Colonic mucosa (tissue), 4 donors: ENCODE results near the gene ZNF883. TPM values are rescaled to one million over a fixed set of nuclear protein-coding genes. Genes with fewer than 3 reads are reported as not detected.

Experiments used
- DNase-seq: peaks from one replicate; pipeline ENCODE4 v3.0.0-alpha.2; 2020
- H3K27ac ChIP-seq: fragments of 200-600 bp; one replicate; pipeline ENCODE4 v1.8.0; 2021
- H3K27me3 ChIP-seq: fragments of 200-600 bp; one replicate; pipeline ENCODE4 v1.8.0; 2021
- H3K36me3 ChIP-seq: fragments of 200-600 bp; one replicate; pipeline ENCODE4 v1.8.0; 2021
- H3K4me1 ChIP-seq: fragments of 200-600 bp; one replicate; pipeline ENCODE4 v1.8.0; 2021; ENCODE audit warnings: mild to moderate bottlenecking
- H3K4me3 ChIP-seq: fragments of 200-600 bp; one replicate; pipeline ENCODE4 v1.8.0; 2021
- H3K9ac ChIP-seq, 2 donors: one replicate each; pipeline ENCODE4 v1.7.0; 2013; ENCODE audit warnings: control low read depth in 2 of 2, low read depth in 2 of 2, low read length in 2 of 2
- H3K9me3 ChIP-seq: fragments of 200-600 bp; one replicate; pipeline ENCODE4 v1.8.0; 2021
- intact Hi-C: fragments of 100-400 bp; cut with DNase I; formaldehyde crosslinking; loops from one replicate; pipeline ENCODE4 v1.14.1; 2022
- total RNA-seq, 2 donors: library from RNA; stranded (reverse); fragmentation: NEBNext Ultra II Directional in 1 of 2; extraction: Animal tissue kit (Norgen Biotek cat#: 25700) in 1 of 2; gene quantifications; one replicate each; pipeline ENCODE4 v1.2.1, GENCODE V29; 2021
- TF ChIP-seq, protein P1 (sequence below): fragments of 200-600 bp; IDR thresholded peaks from one replicate; pipeline ENCODE4 v1.8.0; 2022; ENCODE audit warnings: antibody characterized with exemption, mild to moderate bottlenecking
- donor health status: healthy.
- donor health status: DM: no; HTN: no; CAD: no.
- donor health status: DM: no; HTN: no; CAD: no.

ZNF883 gene
- total RNA-seq, 2 donors from 2014 or later = 0.27 to 0.42 TPM

DNA sequence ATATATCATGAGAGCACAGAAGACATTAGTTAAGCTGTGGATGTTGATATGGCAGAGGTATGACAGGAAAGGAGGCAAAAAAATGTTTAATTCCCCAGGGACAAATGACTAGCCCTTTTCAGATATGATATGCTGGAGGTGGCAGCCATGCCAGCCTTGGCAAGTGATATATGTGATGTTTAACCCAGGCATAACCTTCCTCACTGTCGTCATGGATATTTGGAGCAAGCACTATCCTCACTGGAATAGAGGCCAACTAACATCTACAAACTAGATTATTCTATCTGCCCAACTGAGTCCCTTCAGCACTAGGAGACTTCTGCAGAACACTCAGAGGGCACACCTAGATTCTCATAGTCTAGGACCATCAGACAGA is 94.0 kb downstream of the ZNF883 start:
- TF ChIP-seq, protein P1, sequence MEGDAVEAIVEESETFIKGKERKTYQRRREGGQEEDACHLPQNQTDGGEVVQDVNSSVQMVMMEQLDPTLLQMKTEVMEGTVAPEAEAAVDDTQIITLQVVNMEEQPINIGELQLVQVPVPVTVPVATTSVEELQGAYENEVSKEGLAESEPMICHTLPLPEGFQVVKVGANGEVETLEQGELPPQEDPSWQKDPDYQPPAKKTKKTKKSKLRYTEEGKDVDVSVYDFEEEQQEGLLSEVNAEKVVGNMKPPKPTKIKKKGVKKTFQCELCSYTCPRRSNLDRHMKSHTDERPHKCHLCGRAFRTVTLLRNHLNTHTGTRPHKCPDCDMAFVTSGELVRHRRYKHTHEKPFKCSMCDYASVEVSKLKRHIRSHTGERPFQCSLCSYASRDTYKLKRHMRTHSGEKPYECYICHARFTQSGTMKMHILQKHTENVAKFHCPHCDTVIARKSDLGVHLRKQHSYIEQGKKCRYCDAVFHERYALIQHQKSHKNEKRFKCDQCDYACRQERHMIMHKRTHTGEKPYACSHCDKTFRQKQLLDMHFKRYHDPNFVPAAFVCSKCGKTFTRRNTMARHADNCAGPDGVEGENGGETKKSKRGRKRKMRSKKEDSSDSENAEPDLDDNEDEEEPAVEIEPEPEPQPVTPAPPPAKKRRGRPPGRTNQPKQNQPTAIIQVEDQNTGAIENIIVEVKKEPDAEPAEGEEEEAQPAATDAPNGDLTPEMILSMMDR = no peak
- intact Hi-C loops = no loop called here
- Histone ChIP-seq H3K27ac (peak overlapping the region; percentile 51), H3K4me1 (no peaks in the 10 kb centered on the region), H3K9ac (no peak overlapping the region), H3K27me3 (no peaks in the 10 kb centered on the region), H3K9me3 (no peaks in the 10 kb centered on the region), H3K4me3 (no peak overlapping the region), H3K36me3 (no peaks in the 10 kb centered on the region)
- DNase-seq = no peak

DNA sequence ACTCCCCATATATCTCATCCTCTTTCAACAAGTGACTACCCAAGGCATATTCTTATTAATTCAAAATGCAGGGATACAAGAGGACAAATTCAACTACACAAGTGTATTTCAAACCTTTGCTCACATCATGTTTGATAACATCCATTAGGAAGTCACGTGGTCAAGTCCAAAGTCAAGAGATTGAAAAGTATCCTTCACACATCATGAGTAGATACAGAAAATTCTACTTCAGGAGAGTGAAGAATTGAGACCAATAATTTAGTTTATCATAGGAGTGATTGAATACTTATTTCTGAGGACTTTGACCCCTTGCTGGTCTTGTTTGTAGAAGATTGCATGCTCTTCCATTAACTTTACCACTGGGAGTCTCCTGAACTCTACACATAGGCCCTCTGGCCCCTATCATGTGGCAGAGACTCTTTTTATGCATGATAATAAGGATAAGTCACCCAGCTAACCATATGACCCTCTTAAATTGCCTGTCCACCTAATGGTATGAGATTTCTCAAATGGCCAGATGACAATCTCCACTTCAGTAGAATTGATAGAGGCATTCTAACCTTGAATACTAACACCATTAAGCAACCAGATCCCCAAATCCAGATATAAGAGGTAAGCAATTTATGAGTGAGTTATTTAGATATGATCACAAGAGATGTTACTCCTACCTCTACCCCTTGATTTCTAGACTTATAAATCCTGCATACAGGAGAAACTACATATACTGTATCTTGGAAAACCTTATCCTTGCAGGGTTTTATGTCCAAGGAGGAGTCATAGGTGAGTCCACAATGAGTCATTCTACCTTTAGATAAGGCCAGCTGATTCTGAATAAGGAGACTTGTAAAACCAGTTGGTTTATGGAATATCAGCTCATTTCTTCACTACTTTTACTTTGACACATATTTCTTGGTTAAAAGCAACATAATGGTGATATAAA is 94.7 kb downstream of the ZNF883 start:
- intact Hi-C loops = no loop called here
- H3K27ac ChIP-seq = peak overlapping the region; percentile 51
- H3K4me3 ChIP-seq = no peak overlapping the region
- H3K36me3 ChIP-seq = no peaks in the 10 kb centered on the region
- DNase-seq = peak; percentile 20
- H3K9me3 ChIP-seq = no peaks in the 10 kb centered on the region
- H3K4me1 ChIP-seq = no peaks in the 10 kb centered on the region
- H3K9ac ChIP-seq = no peak overlapping the region
- H3K27me3 ChIP-seq = no peaks in the 10 kb centered on the region
- TF ChIP-seq, protein P1 = no peak

DNA sequence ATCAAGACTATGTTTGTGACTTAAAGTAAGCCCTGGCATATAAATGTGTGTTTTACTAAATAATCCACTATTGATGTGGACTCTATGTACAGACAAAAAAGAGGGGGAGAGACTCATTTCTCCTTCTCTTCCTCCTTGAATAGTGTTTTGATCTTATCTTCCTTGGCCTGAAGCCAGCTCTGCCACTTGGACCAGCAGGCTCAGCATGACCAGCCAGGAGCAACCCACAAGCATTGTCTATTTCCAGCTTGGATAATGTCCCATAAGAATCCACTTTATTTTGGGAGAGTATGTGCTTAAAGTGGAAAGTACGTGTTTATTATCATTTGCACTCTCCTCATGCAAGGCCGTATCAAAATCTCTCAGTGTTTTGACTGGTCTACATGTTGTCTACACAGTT is 97.5 kb downstream of the ZNF883 start:
- Histone ChIP-seq H3K4me1 (no peaks in the 10 kb centered on the region), H3K9me3 (no peaks in the 10 kb centered on the region), H3K27me3 (no peaks in the 10 kb centered on the region), H3K4me3 (no peak overlapping the region), H3K9ac (no peak overlapping the region), H3K27ac (no peak overlapping the region), H3K36me3 (no peaks in the 10 kb centered on the region)
- no peak for DNase-seq
- intact Hi-C loops = no loop called here
- TF ChIP-seq, protein P1 = no peak

DNA sequence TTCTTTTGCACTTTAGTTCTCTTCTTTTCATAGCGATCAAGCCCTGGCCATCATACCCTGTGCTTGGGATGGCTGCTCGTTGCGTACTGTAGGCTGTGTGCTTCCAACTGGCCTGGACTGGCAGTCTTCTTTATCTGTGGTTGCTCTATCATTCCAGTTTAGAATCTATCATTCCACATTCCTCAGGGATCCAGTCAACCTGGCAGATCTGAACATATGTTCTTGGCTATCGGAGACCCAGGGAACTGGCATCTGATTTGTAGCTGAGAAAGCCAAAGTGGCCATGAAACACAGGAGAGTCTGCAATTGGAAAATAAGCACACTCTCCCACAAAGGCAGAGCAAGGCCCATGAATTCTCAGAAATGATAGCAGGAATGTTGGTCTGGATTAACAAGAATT is 98.7 kb downstream of the ZNF883 start:
- intact Hi-C loops = no loop called here
- TF ChIP-seq, protein P1 = no peak
- no peak for DNase-seq

DNA sequence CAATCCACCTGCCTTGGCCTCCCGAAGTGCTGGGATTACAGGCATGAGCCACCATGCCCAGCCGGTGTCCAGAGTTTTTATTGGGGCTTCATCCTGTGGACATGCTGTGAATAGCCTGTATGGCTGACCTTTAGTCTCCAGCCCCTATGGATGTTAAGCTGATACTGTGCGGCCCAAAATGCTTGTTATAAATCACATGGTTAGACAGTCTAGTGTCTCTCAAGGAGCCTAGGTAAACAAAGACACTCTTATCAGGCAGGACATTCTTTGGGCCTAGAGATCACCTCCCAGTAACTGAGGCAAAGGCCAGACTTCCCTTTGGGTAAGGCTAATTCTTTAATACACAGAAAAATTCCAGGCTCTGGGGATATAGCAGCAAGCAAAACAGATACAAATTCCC is 99.4 kb downstream of the ZNF883 start:
- Histone ChIP-seq H3K27me3 (no peaks in the 10 kb centered on the region), H3K36me3 (no peaks in the 10 kb centered on the region)
- intact Hi-C loops = no loop called here

More for the DNA sequence above, 98.7 kb downstream of the ZNF883 start:
- no peak overlapping the region for H3K9ac ChIP-seq
- H3K4me1 ChIP-seq = no peaks in the 10 kb centered on the region
- H3K27ac ChIP-seq = no peak overlapping the region
- H3K27me3 ChIP-seq = no peaks in the 10 kb centered on the region
- no peaks in the 10 kb centered on the region for H3K36me3 ChIP-seq
- no peaks in the 10 kb centered on the region for H3K9me3 ChIP-seq
- no peak overlapping the region for H3K4me3 ChIP-seq

More for the DNA sequence above, 99.4 kb downstream of the ZNF883 start:
- Histone ChIP-seq H3K9ac (no peak overlapping the region), H3K4me3 (no peak overlapping the region), H3K9me3 (no peaks in the 10 kb centered on the region), H3K4me1 (no peaks in the 10 kb centered on the region), H3K27ac (no peak overlapping the region)
- TF ChIP-seq, protein P1 = no peak
- no peak for DNase-seq
